ENCODE measurements around the gene ETS1. TPM values are rescaled to one million over a fixed set of nuclear protein-coding genes. Genes with fewer than 3 reads are reported as not detected.

The ETS1 gene
- total and polyA plus RNA-seq, 8 donors, result 70.2 to 139 (median 128) TPM

- H3K4me1 ChIP-seq, result no peaks in the 10 kb centered on the region
- H3K36me3 ChIP-seq, result no peaks in the 10 kb centered on the region
- no peak for TF ChIP-seq CTCF (IDR thresholded peaks at IDR 0.05)
- H3K4me3 ChIP-seq, result no peak overlapping the region
- no peak for DNase-seq
- intact Hi-C loops (cut with DNase I), result no loop called here
- H3K27ac ChIP-seq, result peak overlapping the region in 1 of 2 donors; percentile 35
- no peaks in the 10 kb centered on the region for H3K27me3 ChIP-seq
- no peak for ATAC-seq
- H3K9me3 ChIP-seq, result no peaks in the 10 kb centered on the region
Measured at GRCh38 chr11:128416976-128417375, 170.4 kb downstream of the ETS1 start.

- no peak for TF ChIP-seq CTCF (IDR thresholded peaks at IDR 0.05)
- DNase-seq (no peak), ATAC-seq (no peak)
- Histone ChIP-seq H3K27ac (no peak overlapping the region), H3K4me3 (no peak overlapping the region), H3K4me1 (peaks cover 0 to 3% of the 10 kb centered on the region in 2 donors), H3K9me3 (no peaks in the 10 kb centered on the region), H3K27me3 (no peaks in the 10 kb centered on the region), H3K36me3 (no peaks in the 10 kb centered on the region)
- intact Hi-C loops (cut with DNase I), result no loop called here
Measured at GRCh38 chr11:128415539-128415938, 171.8 kb downstream of the ETS1 start.

DNA sequence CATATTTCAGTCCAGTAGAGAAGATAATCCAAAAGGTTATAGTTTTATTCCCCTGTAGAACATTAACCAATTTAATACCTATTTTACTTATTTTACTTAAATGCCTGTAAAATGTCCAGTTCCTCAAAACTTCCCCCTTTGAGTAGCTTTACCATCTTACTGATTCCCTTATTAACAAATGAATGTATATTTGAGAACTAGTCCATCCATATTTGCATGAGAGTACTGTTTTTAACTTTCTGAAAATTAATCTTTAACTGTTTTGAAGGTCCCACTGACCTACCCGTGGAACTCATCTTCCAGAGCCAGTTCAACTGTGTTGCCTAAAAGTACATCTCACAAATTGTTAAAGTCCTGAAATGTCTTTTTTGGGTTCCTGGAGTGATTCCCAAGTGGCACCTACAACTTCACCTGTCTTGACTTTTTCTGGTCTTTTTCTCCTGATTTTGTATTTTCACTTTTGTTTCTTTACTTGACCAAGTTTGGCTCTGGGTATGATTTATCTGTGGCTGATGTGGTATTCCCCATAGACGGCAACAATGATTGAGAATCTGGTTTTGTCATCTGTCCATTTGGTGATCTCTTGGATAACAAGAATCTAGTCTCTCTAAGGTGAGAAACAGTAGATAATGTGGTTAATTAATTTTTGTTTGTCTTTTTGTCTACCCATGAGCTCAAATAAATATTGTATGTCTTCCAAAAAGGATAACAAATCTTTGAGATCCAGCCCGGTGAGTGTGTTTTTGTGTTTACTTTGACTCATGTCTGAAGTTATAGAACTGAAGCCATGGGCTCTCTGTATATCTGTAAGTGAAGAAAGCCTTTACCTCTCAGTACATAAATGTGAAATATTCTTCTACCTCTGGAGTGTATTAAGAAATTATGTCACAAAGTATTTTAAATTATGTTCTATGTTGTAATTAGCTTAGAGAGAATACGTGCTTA is 174.2 kb downstream of the ETS1 start:
- intact Hi-C loops (cut with DNase I), result no loop called here
- Histone ChIP-seq H3K4me3 (no peak overlapping the region), H3K9me3 (no peaks in the 10 kb centered on the region), H3K4me1 (peaks cover 0 to 3% of the 10 kb centered on the region in 2 donors), H3K27me3 (no peaks in the 10 kb centered on the region), H3K27ac (no peak overlapping the region), H3K36me3 (no peaks in the 10 kb centered on the region)
- DNase-seq, result no peak
- ATAC-seq, result no peak
- no peak for TF ChIP-seq CTCF (IDR thresholded peaks at IDR 0.05)

- peak overlapping the region in 1 of 2 donors; percentile 3 for H3K27ac ChIP-seq
- ATAC-seq (no peak), DNase-seq (no peak)
- H3K27me3 ChIP-seq, result no peaks in the 10 kb centered on the region
- no peaks in the 10 kb centered on the region for H3K9me3 ChIP-seq
- no peak overlapping the region for H3K4me3 ChIP-seq
- H3K36me3 ChIP-seq, result no peaks in the 10 kb centered on the region
- intact Hi-C loops (cut with DNase I), result no loop called here
- TF ChIP-seq CTCF (IDR thresholded peaks at IDR 0.05), result no peak
- H3K4me1 ChIP-seq, result peaks cover 0 to 3% of the 10 kb centered on the region in 2 donors
Measured at GRCh38 chr11:128411812-128412211, 175.5 kb downstream of the ETS1 start.

GRCh38 chr11:128411150-128411549 is 176.2 kb downstream of the ETS1 start:
- Histone ChIP-seq H3K9me3 (no peaks in the 10 kb centered on the region), H3K27me3 (no peaks in the 10 kb centered on the region), H3K4me3 (no peak overlapping the region), H3K27ac (no peak overlapping the region), H3K4me1 (peaks cover 0 to 3% of the 10 kb centered on the region in 2 donors), H3K36me3 (no peaks in the 10 kb centered on the region)
- no peak for DNase-seq
- ATAC-seq, result no peak
- intact Hi-C loops (cut with DNase I), result no loop called here
- TF ChIP-seq CTCF (IDR thresholded peaks at IDR 0.05), result no peak
